KG1 (cell line): ENCODE results near the gene TMOD3.

Experiments
- DNase-seq: peaks from one replicate; lab custom pipeline; 2025; lab: John Stamatoyannopoulos, UW

TMOD3 gene

DNA sequence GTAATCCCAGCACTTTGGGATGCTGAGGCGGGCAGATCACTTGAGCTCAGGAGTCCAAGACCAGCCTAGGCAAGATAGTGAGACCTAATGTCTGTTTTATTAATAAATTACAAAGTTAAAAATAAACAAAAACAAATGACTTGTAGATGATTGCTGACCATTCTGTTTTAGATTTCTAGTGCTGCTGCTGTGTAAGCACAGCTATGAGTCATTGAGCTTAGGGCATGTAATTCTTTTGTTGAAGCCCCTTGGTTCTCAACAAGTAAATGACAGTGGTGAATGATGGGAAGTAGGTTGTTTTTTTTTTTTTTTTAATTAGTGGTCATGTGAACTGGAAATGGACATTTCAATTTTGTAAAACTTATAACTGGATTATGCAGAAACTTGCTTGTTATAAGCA is 78.9 kb downstream of the TMOD3 start:
- DNase-seq: no peak

DNA sequence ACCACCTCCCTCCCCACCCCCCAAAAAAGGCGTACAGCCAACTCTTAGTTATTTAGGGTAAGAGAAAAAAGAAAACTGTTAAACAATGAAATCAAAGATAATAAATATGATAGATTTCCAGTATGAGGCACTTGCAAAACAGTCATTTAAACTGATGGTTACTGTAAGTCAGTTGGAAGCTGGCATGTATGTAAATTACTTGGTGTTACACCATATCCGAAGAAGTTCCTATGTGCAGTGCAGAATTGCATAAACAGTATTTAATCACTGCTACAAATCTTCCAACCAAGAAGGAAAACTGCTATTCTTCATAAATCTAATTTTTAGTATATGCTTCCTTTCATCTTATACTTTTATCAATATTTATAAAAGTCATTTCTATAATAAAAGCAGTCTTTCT is 80.1 kb downstream of the TMOD3 start:
- no peak for DNase-seq

DNA sequence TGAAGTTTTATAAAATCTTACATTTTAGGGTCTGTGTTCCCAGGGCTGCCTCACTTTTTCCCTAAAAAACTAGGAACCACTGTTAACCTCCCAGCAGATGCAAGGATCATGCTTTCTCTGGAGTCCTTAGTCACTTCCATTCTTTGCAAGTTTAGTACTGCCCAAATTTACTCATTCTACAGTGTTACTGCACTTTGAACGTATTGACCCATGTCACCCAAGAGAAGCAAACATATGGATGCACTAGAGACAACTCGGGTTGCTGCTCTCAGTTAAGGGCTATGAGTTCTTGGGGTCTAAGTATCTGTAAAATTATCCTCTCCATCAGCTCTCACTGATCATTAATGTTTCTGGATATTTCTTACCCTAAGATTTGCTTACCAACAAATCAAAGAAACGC is 83.1 kb downstream of the TMOD3 start:
- no peak for DNase-seq

DNA sequence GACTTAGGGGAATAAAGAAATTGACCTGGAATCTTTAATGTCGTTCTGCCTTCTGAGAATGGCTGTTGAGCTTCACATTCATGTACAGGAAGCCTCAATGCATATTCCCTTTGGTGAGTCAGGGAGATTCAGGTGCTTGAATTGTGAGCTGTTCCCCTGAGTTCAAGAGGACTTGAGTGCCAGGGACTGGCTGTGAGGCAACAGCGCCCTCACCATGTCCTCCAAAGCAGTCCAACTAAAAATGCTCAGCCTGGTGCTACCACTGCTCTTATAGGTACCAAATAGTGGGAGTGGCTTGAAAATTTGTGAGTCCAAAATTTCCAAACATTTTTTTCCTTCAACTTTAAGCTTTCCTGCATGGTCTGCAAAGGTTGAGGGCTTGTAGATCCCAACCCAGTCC is 88.0 kb downstream of the TMOD3 start:
- DNase-seq: no peak

DNA sequence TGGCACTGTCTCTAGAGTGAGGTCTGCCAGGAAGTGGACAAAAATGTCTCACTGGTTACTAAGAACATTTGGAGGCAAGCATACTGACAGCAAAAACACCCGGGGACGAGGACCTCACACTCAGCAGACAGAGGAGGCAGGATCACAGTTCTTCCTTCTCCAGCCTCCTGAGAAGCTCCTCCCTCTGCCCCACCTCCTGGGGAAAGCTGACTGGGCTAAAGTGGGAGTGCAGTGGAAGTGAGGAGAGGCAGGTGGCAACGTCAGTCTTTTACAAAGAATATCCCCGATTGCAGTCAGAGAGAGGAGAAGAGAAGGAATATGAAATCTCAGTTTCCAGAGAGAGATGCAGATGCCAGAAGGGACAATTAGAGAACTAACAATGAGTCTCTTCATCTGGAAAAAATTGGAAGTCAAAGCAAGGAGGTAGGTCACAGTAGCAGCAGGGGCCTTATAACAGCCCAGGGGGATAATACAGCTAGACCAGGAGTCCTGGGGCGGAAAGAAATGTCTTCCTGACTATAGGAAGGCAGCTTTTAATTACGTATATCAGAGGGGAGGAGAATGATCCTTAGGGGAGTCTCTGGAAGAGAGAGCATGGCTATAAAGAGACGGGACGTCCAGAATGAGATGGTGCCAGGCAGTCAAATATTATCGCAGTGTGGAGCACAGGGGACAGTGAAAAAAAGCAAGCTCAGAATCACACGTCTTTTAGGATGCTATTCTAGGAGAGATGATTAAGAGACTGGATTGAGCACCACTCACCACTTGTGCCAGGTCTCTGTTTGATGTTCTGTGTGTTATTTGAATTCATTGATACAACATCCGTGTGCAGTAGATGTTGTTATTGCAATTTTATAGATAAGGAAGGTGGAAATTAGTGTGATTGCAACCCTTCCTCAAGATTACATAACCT is 95.0 kb downstream of the TMOD3 start:
- no peak for DNase-seq

DNA sequence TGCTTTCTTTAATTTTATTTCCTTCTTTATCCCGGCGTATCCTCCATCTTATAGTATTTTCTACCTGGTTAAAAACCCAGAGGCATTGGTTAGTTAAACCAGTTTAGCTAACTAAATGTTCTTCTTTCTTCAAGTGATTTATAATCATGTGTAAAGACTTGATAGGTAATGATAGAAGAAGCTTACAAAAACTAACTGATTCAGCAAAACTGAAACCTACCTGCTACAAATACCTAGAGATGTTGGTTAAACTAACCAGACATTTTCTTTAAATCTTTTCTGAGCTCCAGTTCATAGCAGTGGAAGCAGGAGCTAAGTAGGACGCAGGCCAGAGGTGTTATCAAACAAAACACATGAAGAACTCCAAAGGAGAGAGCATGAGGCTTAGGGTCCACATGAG is 97.4 kb downstream of the TMOD3 start:
- DNase-seq: no peak

DNA sequence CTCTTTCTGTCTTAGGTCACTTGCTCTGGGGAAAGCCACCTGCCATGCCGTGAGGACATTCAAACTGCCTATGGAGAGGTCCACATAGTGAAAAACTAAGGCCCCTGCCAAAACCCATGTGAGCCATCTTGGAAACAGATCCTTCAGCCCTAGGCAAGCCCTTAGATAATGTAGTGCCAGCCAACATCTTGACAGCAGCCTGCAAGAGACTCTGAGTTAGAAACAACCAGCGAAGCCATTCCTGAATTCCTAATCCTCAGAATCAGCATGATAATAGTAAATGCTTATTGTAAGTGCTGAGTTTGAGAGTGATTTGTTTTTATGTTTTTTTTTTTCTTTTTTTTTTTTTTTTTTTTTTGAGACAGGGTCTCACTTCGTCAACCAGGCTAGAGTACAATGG is 101.6 kb downstream of the TMOD3 start:
- no peak for DNase-seq

DNA sequence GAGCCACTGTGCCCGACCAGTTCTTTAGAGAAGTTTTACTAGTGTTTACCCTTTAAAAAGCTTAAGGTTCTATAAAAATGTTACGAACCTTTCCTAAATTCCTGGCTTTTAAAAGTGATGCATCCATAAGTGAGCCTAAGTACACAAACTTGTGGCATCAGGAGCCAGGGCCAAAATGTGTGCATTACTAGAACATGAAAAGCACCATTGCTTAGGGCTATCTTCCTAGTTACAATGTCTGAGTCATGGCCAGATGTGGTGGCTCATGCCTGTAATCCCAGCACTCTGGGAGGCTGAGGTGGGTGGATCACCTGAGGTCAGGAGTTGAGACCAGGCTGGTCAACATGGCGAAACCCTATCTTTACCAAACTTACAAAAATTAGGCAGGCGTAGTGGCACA is 102.2 kb downstream of the TMOD3 start:
- DNase-seq: no peak

DNA sequence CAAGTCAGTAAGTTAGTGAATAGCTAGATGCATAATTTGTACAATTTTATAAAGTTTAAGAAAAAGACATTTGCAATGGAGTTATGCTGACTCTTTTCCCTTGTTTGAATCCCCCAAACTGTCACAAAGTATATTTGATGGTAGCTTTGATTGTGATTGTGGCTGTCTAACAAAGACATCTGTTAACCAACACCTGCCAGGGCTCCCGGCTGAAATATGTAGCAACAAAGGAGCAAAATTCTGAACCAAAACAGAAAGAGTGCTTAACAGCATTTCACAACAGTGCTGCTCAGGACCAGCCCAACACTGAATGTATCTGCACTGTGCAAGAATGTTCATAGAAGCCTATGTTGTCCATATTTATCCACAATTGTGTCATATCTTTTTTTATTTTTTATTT is 102.7 kb downstream of the TMOD3 start:
- no peak for DNase-seq

DNA sequence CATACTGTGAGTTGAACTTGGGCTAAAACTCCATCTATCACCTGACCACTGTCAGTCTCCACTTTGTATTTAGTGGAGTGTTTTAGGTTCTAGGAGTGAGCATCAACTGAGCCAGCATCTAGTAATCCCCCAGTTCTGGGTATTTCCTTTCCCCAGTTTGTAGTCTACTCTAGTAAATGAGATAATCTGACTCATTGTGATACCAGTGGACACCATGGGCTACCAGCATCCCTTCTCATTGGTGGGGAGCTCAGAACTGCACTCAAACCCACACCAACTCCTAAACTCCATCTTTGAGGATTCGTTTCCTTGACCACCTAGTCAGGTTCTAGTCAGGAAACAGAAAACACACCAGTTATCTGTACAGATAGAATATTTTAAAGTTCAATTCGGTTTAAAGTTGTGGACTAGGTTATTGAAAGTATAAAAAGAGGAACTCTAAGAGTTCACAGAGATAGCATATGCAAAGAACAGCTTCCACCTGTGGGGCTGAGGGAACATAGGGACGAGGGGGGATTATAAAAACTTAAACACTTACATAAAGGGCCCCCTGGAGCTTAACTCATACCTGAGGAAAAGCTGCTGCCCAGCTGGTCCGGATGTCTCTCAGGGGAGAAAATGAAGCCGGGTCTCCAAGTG is 106.1 kb downstream of the TMOD3 start:
- no peak for DNase-seq

DNA sequence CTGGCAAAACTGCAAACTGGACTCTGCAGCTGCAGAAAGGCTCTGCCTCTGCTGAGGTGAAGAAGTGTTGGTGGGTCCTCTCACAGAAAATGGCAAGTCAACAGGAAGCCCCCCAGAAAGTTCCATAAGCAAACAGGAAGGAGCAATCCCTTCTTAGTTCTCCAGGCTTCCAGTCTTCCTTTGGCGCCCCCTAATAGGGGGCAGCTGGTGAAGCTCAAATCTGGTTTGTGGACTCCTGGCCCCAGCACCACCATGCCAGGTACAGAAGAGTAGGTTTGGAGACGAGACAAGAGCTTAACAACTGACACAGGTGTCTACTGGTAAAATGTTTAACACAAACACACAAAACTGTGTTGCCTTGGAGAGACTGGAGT is 106.6 kb downstream of the TMOD3 start:
- no peak for DNase-seq

DNA sequence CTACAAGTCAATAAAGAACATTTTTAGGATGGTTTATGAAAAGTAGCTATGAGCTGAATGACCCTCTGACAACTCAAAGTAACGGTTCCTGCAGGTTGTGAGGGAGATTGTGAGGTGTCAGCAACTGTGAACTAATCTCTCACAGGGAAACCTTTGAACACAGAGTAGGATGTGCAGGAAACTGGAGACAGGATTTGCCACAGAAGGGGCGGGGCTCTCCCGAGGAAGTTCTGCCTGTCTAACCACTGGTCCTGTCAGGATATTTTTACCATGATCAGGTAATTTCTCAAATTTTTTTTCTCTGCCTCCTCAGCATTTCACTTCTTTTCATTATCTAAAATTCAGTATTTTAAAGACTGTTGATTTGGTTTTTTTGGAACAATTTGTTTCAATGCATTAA is 108.8 kb downstream of the TMOD3 start:
- DNase-seq: no peak

DNA sequence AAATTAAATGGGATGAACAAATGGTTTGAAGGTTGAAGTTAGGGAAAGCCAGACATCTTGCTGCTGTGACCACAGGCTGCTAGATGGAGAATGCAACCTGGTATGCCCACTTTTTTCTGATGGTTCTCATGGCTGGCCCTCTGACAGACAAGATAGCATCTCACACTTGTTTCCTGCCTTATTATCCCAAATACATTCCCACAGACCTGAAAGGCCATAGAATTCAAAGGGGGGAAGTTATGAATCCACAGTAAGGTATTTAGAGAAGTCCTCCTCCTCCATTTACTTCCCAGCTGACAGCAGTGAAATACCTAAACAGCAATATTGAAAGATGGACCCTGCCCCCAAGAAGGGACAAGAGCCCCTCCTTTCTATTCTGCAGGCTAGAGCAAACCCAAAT is 109.8 kb downstream of the TMOD3 start:
- no peak for DNase-seq

DNA sequence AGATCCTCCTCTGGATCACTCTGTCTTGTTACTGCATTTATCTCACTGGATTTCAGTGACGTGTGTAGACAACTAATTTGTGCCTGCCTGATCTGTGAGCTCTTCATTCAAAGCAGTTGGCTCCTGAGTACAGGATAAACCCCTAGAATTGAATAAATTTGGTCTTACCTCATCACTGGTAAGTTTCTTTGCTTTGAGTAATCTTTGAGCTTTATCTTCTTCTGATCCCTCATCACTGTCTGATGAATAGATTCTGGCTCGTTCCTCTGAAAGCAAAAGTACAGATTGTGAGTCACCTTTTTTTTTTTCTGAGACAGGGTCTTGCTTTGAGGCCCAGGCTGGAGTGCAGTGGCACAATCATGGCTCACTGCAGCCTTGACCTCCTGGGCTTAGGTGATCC is 117.7 kb downstream of the TMOD3 start:
- no peak for DNase-seq

DNA sequence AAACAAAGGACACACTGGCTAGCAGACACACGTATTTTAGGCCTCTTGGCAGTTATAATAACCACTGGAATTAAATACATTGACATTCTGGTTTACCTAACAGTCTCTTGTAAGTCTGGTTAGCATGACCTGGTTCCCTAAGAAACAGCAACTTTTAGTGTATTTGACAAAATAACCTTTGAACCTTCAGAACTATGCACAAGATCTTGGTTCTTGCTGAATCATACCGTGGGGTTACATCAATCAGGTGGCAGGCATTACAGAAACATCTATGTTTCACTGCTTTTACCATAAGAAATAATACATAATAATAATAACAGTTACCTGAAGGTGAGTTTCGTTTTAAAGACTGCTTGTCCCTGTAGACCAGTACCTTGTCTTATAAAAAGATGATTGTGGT is 123.4 kb downstream of the TMOD3 start:
- DNase-seq: no peak

DNA sequence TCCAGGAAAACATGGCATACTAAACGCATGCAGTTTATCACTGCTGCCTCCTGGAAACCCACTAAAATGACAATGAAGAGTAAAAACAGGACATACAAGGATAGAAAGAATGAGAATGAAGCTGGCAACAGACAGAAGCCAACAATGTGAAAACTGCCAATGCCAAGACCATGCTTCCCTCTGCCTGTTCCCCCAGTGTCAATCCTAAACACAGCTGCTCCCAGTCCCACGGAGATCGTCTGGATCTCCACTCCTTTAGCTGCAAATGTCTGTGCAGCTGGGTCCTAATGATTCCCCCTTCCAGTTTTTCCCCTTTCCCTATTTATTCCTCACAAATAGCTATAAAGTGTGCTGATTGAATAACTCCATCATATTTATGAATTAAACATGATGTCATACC is 126.1 kb downstream of the TMOD3 start:
- DNase-seq: no peak
